ENCODE data around the gene NFIA.

Gene NFIA

GRCh38 chr1:61403679-61404596, 321.6 kb downstream of the NFIA start:
- TF ChIP-seq TCF12 (IDR thresholded peaks at IDR 0.05; ENCODE audit: low read depth): no peak
- no peak for TF ChIP-seq MAX (IDR thresholded peaks at IDR 0.05)
- TF ChIP-seq RAD21 (IDR thresholded peaks at IDR 0.05; ENCODE audit: low read depth): no peak
- no peak for TF ChIP-seq USF1 (IDR thresholded peaks at IDR 0.05)
- no peak for TF ChIP-seq TAF1 (IDR thresholded peaks at IDR 0.05; ENCODE audit: low read depth)
- TF ChIP-seq ZBTB7A (IDR thresholded peaks at IDR 0.05; ENCODE audit: low read depth): no peak
- TF ChIP-seq NFIC (IDR thresholded peaks at IDR 0.05): no peak
- TF ChIP-seq REST (IDR thresholded peaks at IDR 0.05; ENCODE audit: low read depth): no peak
- no peak for TF ChIP-seq TEAD4 (IDR thresholded peaks at IDR 0.05)
- TF ChIP-seq CEBPB (IDR thresholded peaks at IDR 0.05): no peak
- no peak for TF ChIP-seq CREB1 (IDR thresholded peaks at IDR 0.05; ENCODE audit: low read depth)
- TF ChIP-seq FOXM1 (IDR thresholded peaks at IDR 0.05; ENCODE audit: borderline replicate concordance, low read depth): no peak
- no peak for TF ChIP-seq YY1 (IDR thresholded peaks at IDR 0.05; ENCODE audit: low read depth)
- TF ChIP-seq EGR1 (IDR thresholded peaks at IDR 0.05): no peak
- TF ChIP-seq EP300 (IDR thresholded peaks at IDR 0.05; ENCODE audit: borderline replicate concordance): no peak

DNA sequence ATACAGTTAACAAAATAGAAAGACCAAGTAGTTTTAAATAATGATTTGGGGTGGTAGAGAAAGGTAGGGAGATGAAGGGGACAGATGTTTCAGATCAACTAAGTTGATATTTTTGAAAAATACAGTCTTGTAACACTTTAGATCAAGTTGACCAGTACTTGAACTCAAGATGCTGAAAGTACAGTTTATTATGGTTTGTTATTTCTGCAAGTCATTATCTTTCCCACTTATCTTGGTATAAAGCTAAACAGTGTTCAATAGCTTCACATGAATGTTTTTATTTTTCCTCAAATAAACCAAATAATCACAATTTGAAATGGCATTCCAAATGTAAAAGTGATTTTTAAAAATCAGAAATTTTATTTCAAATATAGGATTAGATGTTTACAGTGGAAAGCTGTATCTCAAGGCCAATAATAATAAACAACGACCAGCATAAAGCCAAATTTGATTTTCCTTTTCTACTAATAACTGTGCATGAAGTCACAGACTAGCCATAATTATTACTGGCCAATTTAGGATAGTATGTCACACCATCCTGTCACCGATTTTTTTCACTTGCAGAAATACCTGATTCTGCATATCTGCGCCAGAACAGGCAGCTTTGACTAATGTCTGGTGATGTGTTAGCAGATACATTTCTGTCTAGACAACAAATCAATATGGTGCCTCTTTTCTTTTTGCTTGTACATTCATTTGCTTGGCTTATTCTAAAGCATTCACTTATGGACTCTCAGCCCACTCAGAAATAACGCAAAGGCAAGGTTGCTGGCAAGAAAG, 322.4 kb downstream of the NFIA start:
- TF ChIP-seq CREB1 (IDR thresholded peaks at IDR 0.05; ENCODE audit: low read depth) (no peak), RAD21 (IDR thresholded peaks at IDR 0.05; ENCODE audit: low read depth) (no peak), EGR1 (IDR thresholded peaks at IDR 0.05) (no peak), MAX (IDR thresholded peaks at IDR 0.05) (no peak), REST (IDR thresholded peaks at IDR 0.05; ENCODE audit: low read depth) (no peak), TEAD4 (IDR thresholded peaks at IDR 0.05) (no peak), ZBTB7A (IDR thresholded peaks at IDR 0.05; ENCODE audit: low read depth) (no peak), TCF12 (IDR thresholded peaks at IDR 0.05; ENCODE audit: low read depth) (no peak)

DNA sequence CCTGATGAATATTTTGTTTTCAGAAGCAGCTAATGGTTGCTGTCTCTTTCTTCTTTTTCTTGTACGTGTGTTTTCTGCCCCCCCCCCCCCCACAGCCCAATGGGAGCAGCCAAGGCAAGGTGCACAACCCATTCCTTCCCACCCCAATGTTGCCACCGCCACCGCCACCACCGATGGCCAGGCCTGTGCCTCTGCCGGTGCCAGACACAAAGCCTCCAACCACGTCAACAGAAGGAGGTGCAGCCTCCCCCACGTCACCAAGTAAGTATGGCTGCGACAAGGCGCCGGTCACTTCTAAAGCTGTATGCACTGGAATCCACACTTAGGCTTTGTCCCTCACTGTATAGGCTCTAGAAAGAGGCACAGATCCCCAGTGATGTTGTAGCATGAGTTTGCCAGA, 324.1 kb downstream of the NFIA start:
- no peak for TF ChIP-seq USF1 (IDR thresholded peaks at IDR 0.05)
- no peak for TF ChIP-seq FOXM1 (IDR thresholded peaks at IDR 0.05; ENCODE audit: borderline replicate concordance, low read depth)
- TF ChIP-seq CREB1 (IDR thresholded peaks at IDR 0.05; ENCODE audit: low read depth): no peak
- TF ChIP-seq RAD21 (IDR thresholded peaks at IDR 0.05; ENCODE audit: low read depth): no peak
- no peak for TF ChIP-seq EP300 (IDR thresholded peaks at IDR 0.05; ENCODE audit: borderline replicate concordance)
- no peak for TF ChIP-seq ZBTB7A (IDR thresholded peaks at IDR 0.05; ENCODE audit: low read depth)
- TF ChIP-seq EGR1 (IDR thresholded peaks at IDR 0.05): no peak
- no peak for TF ChIP-seq CEBPB (IDR thresholded peaks at IDR 0.05)
- no peak for TF ChIP-seq TEAD4 (IDR thresholded peaks at IDR 0.05)
- no peak for TF ChIP-seq TCF12 (IDR thresholded peaks at IDR 0.05; ENCODE audit: low read depth)
- TF ChIP-seq REST (IDR thresholded peaks at IDR 0.05; ENCODE audit: low read depth): no peak
- TF ChIP-seq YY1 (IDR thresholded peaks at IDR 0.05; ENCODE audit: low read depth): no peak
- TF ChIP-seq MAX (IDR thresholded peaks at IDR 0.05): no peak
- TF ChIP-seq NFIC (IDR thresholded peaks at IDR 0.05): no peak
- no peak for TF ChIP-seq TAF1 (IDR thresholded peaks at IDR 0.05; ENCODE audit: low read depth)

All from Ishikawa (cell line).